H9 (cell line): ENCODE results near the gene RRP9. TPM values are rescaled to one million over a fixed set of nuclear protein-coding genes. Genes with fewer than 3 reads are reported as not detected.

Experiments used
- DNase-seq: peaks from one replicate; pipeline ENCODE4 v3.0.0-alpha.2; 2017
- H2AFZ ChIP-seq: one replicate; pipeline ENCODE4 v1.6.1; 2013; ENCODE audit warnings: mild to moderate bottlenecking, low read length, control low read depth, moderate library complexity
- H2AK5ac ChIP-seq: 2 replicates; pipeline ENCODE4 v1.6.1; 2013; ENCODE audit warnings: low read length, control low read depth, mixed read lengths; ENCODE audit not compliant: insufficient read length
- H2BK120ac ChIP-seq: one replicate; pipeline ENCODE4 v1.6.1; 2013; ENCODE audit warnings: low read depth, mild to moderate bottlenecking, low read length, control low read depth, inconsistent platforms; ENCODE audit not compliant: poor library complexity, severe bottlenecking
- H2BK12ac ChIP-seq: 2 replicates; pipeline ENCODE4 v1.6.1; 2013; ENCODE audit warnings: low read length, control low read depth, mixed read lengths, low read depth; ENCODE audit not compliant: insufficient read length
- H2BK15ac ChIP-seq: 2 replicates; pipeline ENCODE4 v1.6.1; 2013; ENCODE audit warnings: low read depth, low read length, control low read depth
- H2BK20ac ChIP-seq: one replicate; pipeline ENCODE4 v1.6.1; 2013; ENCODE audit warnings: low read depth, mild to moderate bottlenecking, low read length, control low read depth, inconsistent platforms; ENCODE audit not compliant: poor library complexity, severe bottlenecking
- H2BK5ac ChIP-seq: 2 replicates; pipeline ENCODE4 v1.6.1; 2013; ENCODE audit warnings: low read length, control low read depth, mixed read lengths; ENCODE audit not compliant: insufficient read length
- H3K14ac ChIP-seq: 2 replicates; pipeline ENCODE4 v1.6.1; 2013; ENCODE audit warnings: low read length, control low read depth; ENCODE audit not compliant: insufficient read depth
- H3K18ac ChIP-seq: 2 replicates; pipeline ENCODE4 v1.6.1; 2013; ENCODE audit warnings: low read depth, mild to moderate bottlenecking, mixed read lengths, low read length, control low read depth; ENCODE audit not compliant: insufficient read length
- H3K23ac ChIP-seq: 2 replicates; pipeline ENCODE4 v1.6.1; 2013; ENCODE audit warnings: low read length, control low read depth, mixed read lengths, low read depth; ENCODE audit not compliant: insufficient read length
- H3K23me2 ChIP-seq: 2 replicates; pipeline ENCODE4 v1.6.1; 2013; ENCODE audit warnings: low read depth, mild to moderate bottlenecking, mixed read lengths, low read length, control low read depth; ENCODE audit not compliant: insufficient read length, poor library complexity, severe bottlenecking
- H3K27ac ChIP-seq: 2 replicates; pipeline ENCODE4 v1.5.1; 2013; ENCODE audit warnings: low read length, control low read depth, mixed read lengths, low read depth; ENCODE audit not compliant: insufficient read length
- H3K27me3 ChIP-seq: 2 replicates; pipeline ENCODE4 v1.6.1; 2013; ENCODE audit warnings: low read length, control low read depth, inconsistent platforms; ENCODE audit not compliant: insufficient read depth
- H3K4ac ChIP-seq: 2 replicates; pipeline ENCODE4 v1.6.1; 2013; ENCODE audit warnings: low read depth, mild to moderate bottlenecking, control low read depth, inconsistent platforms, low read length, moderate library complexity
- H3K4me1 ChIP-seq: 2 replicates; pipeline ENCODE4 v1.6.1; 2013; ENCODE audit warnings: low read length, control low read depth, inconsistent platforms; ENCODE audit not compliant: insufficient read depth
- H3K4me2 ChIP-seq: 2 replicates; pipeline ENCODE4 v1.6.1; 2013; ENCODE audit warnings: low read length, control low read depth, mixed read lengths; ENCODE audit not compliant: insufficient read length, insufficient read depth
- H3K56ac ChIP-seq: 2 replicates; pipeline ENCODE4 v1.6.1; 2013; ENCODE audit warnings: low read depth, mild to moderate bottlenecking, mixed read lengths, low read length, control low read depth; ENCODE audit not compliant: insufficient read length
- H3K79me1 ChIP-seq: 2 replicates; pipeline ENCODE4 v1.6.1; 2013; ENCODE audit warnings: low read depth, mild to moderate bottlenecking, moderate library complexity, low read length, control low read depth, inconsistent platforms; ENCODE audit not compliant: insufficient read depth, poor library complexity, severe bottlenecking
- H3K79me2 ChIP-seq: 2 replicates; pipeline ENCODE4 v1.6.1; 2013; ENCODE audit warnings: low read length, control low read depth, inconsistent platforms; ENCODE audit not compliant: insufficient read depth
- H3K9ac ChIP-seq: 2 replicates; pipeline ENCODE4 v1.6.1; 2013; ENCODE audit warnings: low read length, control low read depth, mixed read lengths; ENCODE audit not compliant: insufficient read length; ENCODE audit errors: extremely low read depth
- H3K9me3 ChIP-seq: one replicate; pipeline ENCODE4 v1.6.1; 2013; ENCODE audit warnings: low read depth, low read length, inconsistent platforms; ENCODE audit not compliant: control insufficient read depth
- H3T11ph ChIP-seq: one replicate; pipeline ENCODE4 v1.6.1; 2013; ENCODE audit warnings: mild to moderate bottlenecking, low read length, control low read depth, inconsistent platforms
- H4K20me1 ChIP-seq: one replicate; pipeline ENCODE4 v1.6.1; 2013; ENCODE audit not compliant: control insufficient read depth, insufficient read length, insufficient read depth
- H4K5ac ChIP-seq: 2 replicates; pipeline ENCODE4 v1.6.1; 2013; ENCODE audit warnings: low read depth, mild to moderate bottlenecking, mixed read lengths, low read length, control low read depth; ENCODE audit not compliant: insufficient read length
- H4K8ac ChIP-seq: replicated peaks from 2 replicates; pipeline ENCODE4 v1.6.1; 2013; ENCODE audit warnings: low read length, control low read depth, mixed read lengths, low read depth; ENCODE audit not compliant: insufficient read length
- H4K91ac ChIP-seq: 2 replicates; pipeline ENCODE4 v1.6.1; 2013; ENCODE audit warnings: low read depth, mild to moderate bottlenecking, moderate library complexity, mixed read lengths, low read length, control low read depth; ENCODE audit not compliant: insufficient read length
- H3K27ac Mint-ChIP-seq, 3 experiments: 2 replicates in 2 of 3; 3 replicates in 1 of 3; pipeline ENCODE4 v1.8.0; 2020 to 2021; ENCODE audit warnings: mixed read lengths in 3 of 3, mild to moderate bottlenecking in 1 of 3, moderate library complexity in 1 of 3
- H3K27me3 Mint-ChIP-seq: 2 replicates; pipeline ENCODE4 v1.8.0; 2021; ENCODE audit warnings: low read depth, mild to moderate bottlenecking, moderate library complexity, mixed read lengths
- H3K36me3 Mint-ChIP-seq, 3 experiments: 2 replicates in 2 of 3; 3 replicates in 1 of 3; pipeline ENCODE4 v1.8.0; 2020 to 2021; ENCODE audit warnings: low read depth in 3 of 3, mixed read lengths in 3 of 3; ENCODE audit not compliant: insufficient read depth in 1 of 3
- H3K4me1 Mint-ChIP-seq, 2 experiments: 2 replicates each; pipeline ENCODE4 v1.8.0; 2020; ENCODE audit warnings: mixed read lengths in 2 of 2
- H3K4me3 Mint-ChIP-seq, 2 experiments: 2 replicates in 1 of 2; 3 replicates in 1 of 2; pipeline ENCODE4 v1.8.0; 2020 to 2021; ENCODE audit warnings: mild to moderate bottlenecking in 2 of 2, mixed read lengths in 2 of 2, moderate library complexity in 1 of 2
- H3K9me3 Mint-ChIP-seq, 2 experiments: 2 replicates in 1 of 2; 3 replicates in 1 of 2; pipeline ENCODE4 v1.8.0; 2020; ENCODE audit warnings: mild to moderate bottlenecking in 2 of 2, mixed read lengths in 2 of 2, moderate library complexity in 1 of 2
- WGBS: extraction: QIAGEN DNeasy Blood & Tissue Kit; methylation state at CpG from one replicate; pipeline ENCODE4 v1.1.7; 2013; ENCODE audit warnings: missing lambda C conversion rate, low lambda C conversion rate, mixed read lengths; ENCODE audit not compliant: insufficient read length; ENCODE audit errors: extremely low coverage; 5-methylcytosine and 5-hydroxymethylcytosine counted together
- total RNA-seq: library from RNA; stranded (reverse); gene quantifications from 2 replicates; pipeline ENCODE4 v1.2.1, GENCODE V29; 2021
- TF ChIP-seq, protein P1 (sequence below): fragments of 200-600 bp; sonication (generic); conservative IDR thresholded peaks from 3 replicates; pipeline ENCODE4 v1.8.0; 2021; ENCODE audit warnings: antibody characterized with exemption, mild to moderate bottlenecking

RRP9 gene
- total RNA-seq, 1 experiment from 2014 or later = 64.0 TPM

DNA sequence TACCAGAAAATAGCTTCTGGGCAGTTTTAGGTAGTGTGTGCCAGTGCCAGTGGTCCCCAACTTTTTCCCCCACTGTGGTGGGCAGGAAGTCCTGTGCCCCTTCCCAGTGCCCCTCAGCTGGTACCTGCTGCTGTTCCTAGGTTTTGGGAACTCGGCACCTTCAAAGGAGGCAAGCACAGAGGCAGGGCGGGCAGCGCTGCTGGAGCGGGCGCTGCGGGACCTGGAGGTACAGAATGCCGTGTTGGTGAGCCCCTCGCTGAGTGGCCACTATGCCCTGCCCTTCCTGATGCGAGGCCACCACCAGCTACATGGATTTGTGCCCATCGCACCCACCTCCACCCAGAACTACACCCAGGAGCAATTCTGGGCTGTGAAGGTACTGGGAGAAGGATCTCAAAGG is 38.5 kb upstream of the RRP9 start:
- Histone ChIP-seq H4K5ac (no peak overlapping the region), H3K27me3 (peaks cover 6% of the 10 kb centered on the region; the same call in 1 of the 2 replicates), H3K4ac (no peak overlapping the region), H4K8ac (no peak overlapping the region), H3K4me1 (peaks cover 7% of the 10 kb centered on the region; the same call in 1 of the 2 replicates), H2AFZ (no peak overlapping the region), H3K14ac (no peak overlapping the region), H3K9ac (no peak overlapping the region), H3K18ac (no peak overlapping the region), H3K4me2 (no peak overlapping the region), H3T11ph (no peak overlapping the region), H3K79me1 (no peaks in the 10 kb centered on the region), H2BK20ac (no peak overlapping the region), H2AK5ac (no peak overlapping the region), H3K79me2 (no peaks in the 10 kb centered on the region), H3K9me3 (no peaks in the 10 kb centered on the region), H2BK12ac (no peak overlapping the region), H3K56ac (no peak overlapping the region), H2BK5ac (no peak overlapping the region), H3K23me2 (peaks cover 10% of the 10 kb centered on the region), H4K91ac (no peak overlapping the region), H2BK15ac (no peak overlapping the region), H4K20me1 (peaks cover 3% of the 10 kb centered on the region), H2BK120ac (no peak overlapping the region), H3K23ac (no peak overlapping the region), H3K27ac (no peak overlapping the region)
- Mint-ChIP-seq H3K9me3 (peaks cover 0 to 2% of the 10 kb centered on the region in 2 experiments; a peak in 2 of 5 replicates), H3K27ac (no peak overlapping the region), H3K36me3 (peaks cover 0 to 2% (median 0%) of the 10 kb centered on the region in 3 experiments; a peak in 2 of 7 replicates), H3K4me3 (no peak overlapping the region), H3K27me3 (peaks cover 29% of the 10 kb centered on the region), H3K4me1 (peaks cover 16 to 27% of the 10 kb centered on the region in 2 experiments)
- TF ChIP-seq, protein P1, sequence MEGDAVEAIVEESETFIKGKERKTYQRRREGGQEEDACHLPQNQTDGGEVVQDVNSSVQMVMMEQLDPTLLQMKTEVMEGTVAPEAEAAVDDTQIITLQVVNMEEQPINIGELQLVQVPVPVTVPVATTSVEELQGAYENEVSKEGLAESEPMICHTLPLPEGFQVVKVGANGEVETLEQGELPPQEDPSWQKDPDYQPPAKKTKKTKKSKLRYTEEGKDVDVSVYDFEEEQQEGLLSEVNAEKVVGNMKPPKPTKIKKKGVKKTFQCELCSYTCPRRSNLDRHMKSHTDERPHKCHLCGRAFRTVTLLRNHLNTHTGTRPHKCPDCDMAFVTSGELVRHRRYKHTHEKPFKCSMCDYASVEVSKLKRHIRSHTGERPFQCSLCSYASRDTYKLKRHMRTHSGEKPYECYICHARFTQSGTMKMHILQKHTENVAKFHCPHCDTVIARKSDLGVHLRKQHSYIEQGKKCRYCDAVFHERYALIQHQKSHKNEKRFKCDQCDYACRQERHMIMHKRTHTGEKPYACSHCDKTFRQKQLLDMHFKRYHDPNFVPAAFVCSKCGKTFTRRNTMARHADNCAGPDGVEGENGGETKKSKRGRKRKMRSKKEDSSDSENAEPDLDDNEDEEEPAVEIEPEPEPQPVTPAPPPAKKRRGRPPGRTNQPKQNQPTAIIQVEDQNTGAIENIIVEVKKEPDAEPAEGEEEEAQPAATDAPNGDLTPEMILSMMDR = no peak
- no CpG with 5 or more reads among the region's 10 CpGs for WGBS
- DNase-seq = no peak
